Epithelial cell of prostate (primary cell): ENCODE data around the gene HMX2.
A peak's percentile ranks its signal among the peaks of the same experiment; 100 is the strongest.

Experiments used
- DNase-seq: peaks from one replicate; pipeline ENCODE4 v3.0.0-alpha.2; 2011; ENCODE audit warnings: low read depth, low spot score
- H3K27ac ChIP-seq: fragments of 450-650 bp; 2 replicates; pipeline ENCODE4 v1.5.1; 2017; ENCODE audit warnings: mild to moderate bottlenecking

The HMX2 gene

GRCh38 chr10:123147635-123148413, at the start of gene HMX2:
Gene HMX2, plus strand, starts transcription at chr10:123148136. Its CDS starts 243 bp downstream, at chr10:123148379.
- DNase-seq, result no peak
- H3K27ac ChIP-seq, result no peak within 1 kb of the TSS

DNA sequence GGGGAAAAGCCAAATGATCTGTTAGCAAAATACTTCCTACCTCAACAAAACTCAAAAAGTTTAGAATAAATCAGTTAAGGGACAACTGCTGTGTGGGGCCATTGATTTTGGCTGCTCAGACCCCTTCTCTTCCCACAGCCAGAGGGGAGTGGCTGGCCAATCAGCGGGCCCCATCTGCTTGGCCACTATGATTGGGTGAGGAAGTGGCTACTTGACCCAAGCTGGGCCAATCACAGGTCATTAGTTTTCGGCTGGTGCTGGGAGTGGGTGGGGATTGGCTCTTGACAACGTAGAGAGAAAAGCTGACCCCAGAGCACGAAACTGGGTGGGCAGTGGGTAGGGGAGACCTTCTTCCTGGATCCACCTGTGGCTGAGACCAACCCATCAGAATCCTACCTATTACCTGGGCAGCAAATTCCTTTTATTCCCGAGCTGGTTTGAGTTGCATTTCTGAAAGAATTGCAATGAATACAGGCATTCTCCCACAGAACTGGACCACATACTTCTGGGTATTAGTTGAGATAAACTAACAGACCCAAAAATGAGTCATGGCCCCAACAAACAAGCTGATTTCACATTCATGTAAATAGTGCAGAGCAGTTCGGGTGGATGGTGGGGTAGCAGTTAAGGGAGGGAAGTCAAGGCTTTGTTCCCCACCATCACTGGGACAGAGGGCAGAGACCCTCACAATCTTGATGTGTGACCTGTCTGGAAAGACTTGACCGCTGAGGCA, 47.7 kb upstream of the HMX2 start:
- no peak for DNase-seq
- no peak overlapping the region for H3K27ac ChIP-seq

- H3K27ac ChIP-seq, result no peak overlapping the region
- DNase-seq, result no peak
Observed at GRCh38 chr10:123101872-123102271, 46.1 kb upstream of the HMX2 start.

- DNase-seq, result no peak
- H3K27ac ChIP-seq, result no peak overlapping the region
Observed at GRCh38 chr10:123102673-123103072, 45.3 kb upstream of the HMX2 start.

- no peak for DNase-seq
- H3K27ac ChIP-seq, result peak overlapping the region; percentile 4
Observed at GRCh38 chr10:123103944-123104343, 44.0 kb upstream of the HMX2 start.

DNA sequence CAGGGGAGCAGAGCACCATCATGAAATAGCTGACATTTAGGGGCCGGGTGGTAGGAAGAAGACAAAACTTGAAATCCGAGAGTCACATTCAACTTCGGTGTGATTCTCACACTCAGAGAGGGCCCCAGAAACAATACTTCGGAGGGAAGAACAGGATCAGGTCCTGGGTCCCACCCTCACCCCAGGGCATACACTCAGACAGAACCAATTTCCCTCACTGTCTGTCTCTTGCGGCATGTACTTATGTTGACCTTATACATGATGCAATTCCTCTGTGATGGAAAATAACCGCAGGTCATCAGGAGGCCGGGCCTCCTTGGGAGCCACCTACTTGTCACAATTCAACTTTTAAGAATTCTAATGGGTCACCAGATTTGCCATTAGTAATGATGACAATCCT, 38.5 kb upstream of the HMX2 start:
- DNase-seq, result no peak
- no peak overlapping the region for H3K27ac ChIP-seq

GRCh38 chr10:123117644-123118417, 30.1 kb upstream of the HMX2 start:
- DNase-seq, result no peak
- H3K27ac ChIP-seq, result no peak overlapping the region

DNA sequence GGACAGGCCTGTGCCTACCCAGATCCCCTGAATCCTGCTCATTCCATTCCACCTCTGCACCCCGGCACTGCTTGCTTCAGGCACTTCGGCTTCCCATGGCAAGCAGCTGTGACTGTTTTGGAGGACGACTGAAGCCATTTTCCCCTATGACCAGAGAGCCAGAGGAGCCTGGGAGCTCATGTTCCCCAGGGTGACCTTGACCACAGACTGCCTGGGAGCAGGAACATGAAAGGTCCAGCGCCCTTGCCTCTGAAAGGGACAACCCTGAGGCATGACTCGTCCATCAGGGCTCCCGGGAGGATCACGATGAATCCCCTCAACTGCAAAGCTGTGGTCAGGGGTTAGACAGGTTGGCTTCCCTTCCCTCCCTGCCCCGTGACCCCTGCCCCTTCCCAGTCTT, 28.9 kb upstream of the HMX2 start:
- no peak for DNase-seq
- no peak overlapping the region for H3K27ac ChIP-seq

GRCh38 chr10:123126246-123126645, 21.7 kb upstream of the HMX2 start:
- no peak for DNase-seq
- no peak overlapping the region for H3K27ac ChIP-seq

DNA sequence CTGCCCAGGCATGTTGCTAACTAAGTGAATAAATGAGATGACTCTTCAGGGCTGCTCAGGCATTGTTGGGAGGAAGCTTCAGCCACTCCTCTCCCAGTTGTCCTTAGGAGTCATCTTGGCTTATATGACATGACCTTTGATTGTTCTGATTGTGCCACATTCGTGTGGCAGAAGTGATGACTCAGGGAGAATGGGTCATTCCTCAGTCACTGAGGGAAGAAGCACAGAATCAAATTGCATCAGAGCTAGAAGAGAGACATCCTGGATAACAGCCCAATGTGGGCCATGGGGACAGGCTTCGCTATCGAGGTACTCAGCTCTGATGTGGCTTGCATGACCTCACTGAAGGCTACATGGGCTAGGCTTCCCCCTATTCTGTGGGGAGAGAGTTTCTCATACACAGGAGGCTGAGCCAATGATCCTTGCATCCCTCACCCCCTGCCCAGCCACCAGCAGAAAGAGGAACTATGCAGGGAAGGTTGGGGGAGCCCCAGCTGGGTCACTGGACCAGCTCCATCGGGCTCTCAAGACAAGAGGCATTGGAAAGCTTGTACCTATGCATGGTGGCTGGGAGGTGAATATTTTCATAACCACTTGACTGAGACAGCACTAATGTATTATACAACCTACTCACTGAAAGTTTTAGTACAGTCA, 18.2 kb upstream of the HMX2 start:
- DNase-seq, result no peak
- peak overlapping the region; percentile 59 for H3K27ac ChIP-seq

- DNase-seq, result no peak
- no peak overlapping the region for H3K27ac ChIP-seq
Observed at GRCh38 chr10:123132576-123133477, 15.1 kb upstream of the HMX2 start.

- no peak overlapping the region for H3K27ac ChIP-seq
- no peak for DNase-seq
Observed at GRCh38 chr10:123133541-123134342, 14.2 kb upstream of the HMX2 start.

DNA sequence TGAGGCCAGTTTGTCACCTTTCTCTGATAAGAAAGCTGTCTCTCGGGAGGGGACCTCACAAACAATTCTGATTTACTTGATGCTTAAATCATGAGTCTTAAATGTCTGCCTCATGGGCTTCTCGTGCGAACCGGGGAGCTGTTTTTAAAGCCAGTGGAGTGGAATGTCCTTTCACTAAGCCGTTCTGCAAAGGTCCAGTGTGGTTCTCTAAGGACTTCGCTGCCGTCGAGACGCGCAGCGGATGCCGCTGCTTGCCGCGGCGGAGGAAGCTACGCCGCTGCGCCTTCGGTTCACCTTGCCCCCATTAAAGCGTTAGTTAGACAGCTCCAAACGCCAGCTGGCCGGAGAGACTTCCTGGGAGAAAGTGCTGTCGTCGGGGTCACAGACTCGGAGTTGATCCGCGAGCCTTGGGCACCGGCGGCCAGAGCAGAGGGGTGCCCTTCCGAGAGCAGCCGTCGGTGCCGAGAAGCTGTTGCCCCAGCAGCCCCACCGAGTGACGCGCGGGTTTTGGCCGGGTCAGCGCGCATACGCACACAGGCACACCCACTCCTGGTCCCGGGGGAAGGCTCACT, 13.5 kb upstream of the HMX2 start:
- no peak overlapping the region for H3K27ac ChIP-seq
- no peak for DNase-seq

- no peak overlapping the region for H3K27ac ChIP-seq
Observed at GRCh38 chr10:123134915-123135414, 13.0 kb upstream of the HMX2 start.

DNA sequence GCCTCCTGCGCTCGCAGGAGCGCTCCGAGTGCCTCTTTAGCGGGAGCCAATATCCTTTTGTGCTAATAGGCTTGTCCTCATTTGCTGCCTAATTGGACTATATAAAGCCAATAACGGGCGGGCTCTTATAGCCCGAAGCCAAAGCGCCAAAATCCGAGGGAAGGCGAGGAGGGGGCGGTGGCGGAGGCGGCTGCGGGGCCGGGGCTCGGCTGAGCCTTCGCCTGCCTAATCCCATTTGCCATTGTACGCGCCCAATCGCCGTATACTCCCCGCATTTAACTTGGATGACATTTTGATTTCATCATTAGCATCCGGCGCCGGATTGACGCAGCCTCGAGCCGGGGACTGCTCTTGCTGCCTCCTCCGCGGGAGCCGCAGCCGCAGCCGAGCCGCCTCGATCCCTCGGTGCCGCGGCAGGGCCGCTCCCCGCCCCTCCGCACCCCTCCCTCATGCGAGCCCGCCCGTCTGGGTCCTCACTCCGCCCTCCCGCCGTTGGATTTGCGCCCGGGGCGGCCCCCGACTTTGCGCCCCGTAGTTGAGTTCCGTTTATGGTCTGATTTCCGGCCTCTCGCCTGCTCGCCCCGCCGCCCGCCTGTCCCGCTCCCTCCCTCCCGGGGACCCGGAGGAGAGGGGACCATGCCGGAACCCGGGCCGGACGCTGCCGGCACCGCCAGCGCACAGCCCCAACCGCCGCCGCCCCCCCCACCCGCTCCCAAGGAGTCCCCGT, 12.4 kb upstream of the HMX2 start, which contains the start of gene HMX3:
TSS of gene HMX3 (plus strand) at position 556 of the 727 bp plus-strand sequence. CDS start at position 637, 81 bp downstream.
- no peak within 1 kb of the TSS for H3K27ac ChIP-seq
- no peak for DNase-seq

More at GRCh38 chr10:123134915-123135414, 13.0 kb upstream of the HMX2 start:
- DNase-seq, result no peak

GRCh38 chr10:123136221-123136805, 11.6 kb upstream of the HMX2 start:
- DNase-seq, result no peak
- no peak overlapping the region for H3K27ac ChIP-seq
